ENCODE measurements around the gene KNDC1. TPM values are rescaled to one million over a fixed set of nuclear protein-coding genes. Genes with fewer than 3 reads are reported as not detected.
A peak's percentile ranks its signal among the peaks of the same experiment; 100 is the strongest.
"Not testable (repeated sequence)": the region's sequence is repeated elsewhere in the genome, so short reads cannot be mapped to it uniquely, and the experiment has no call there.

KNDC1 gene
- polyA plus RNA-seq, 6 donors from 2014 or later = 0.04 to 0.08 (median 0.08) TPM; not detected in 3

DNA sequence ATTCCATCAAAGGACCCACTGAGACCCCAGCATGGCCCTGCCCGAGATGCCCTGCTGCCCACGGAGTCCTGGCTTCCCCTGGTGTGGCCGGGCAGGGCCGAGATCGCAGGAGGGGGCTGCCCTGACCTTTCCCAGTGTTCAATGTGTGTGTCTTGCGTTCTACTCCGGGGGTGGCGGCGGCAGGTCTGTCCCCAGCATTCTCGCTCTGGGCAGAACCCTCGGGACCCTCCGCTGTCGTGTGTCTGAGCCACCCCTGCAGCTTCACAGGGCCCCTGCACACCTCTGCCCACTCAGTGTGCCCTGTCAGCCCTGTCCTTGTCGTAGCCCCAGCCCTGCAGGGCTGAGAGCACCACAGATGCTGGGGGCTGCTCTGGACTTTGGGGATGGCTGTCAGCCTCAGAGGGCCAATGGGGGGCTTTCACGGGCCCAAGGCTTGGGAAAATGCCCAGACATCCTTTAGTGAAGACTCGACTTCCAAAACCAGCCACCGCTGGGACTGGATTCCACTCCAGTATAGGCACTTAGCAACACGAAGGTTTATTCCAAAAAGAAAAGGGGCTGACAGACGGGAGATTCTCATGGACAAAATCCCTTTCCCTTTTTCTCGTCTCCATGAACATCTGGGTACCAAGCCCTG lies 30.0 kb upstream of the KNDC1 start:
- H3K36me3 Mint-ChIP-seq = peaks cover 0 to 3% of the 10 kb centered on the region in 2 donors
- no peak overlapping the region for H3K4me3 Mint-ChIP-seq
- DNase-seq = no peak

DNA sequence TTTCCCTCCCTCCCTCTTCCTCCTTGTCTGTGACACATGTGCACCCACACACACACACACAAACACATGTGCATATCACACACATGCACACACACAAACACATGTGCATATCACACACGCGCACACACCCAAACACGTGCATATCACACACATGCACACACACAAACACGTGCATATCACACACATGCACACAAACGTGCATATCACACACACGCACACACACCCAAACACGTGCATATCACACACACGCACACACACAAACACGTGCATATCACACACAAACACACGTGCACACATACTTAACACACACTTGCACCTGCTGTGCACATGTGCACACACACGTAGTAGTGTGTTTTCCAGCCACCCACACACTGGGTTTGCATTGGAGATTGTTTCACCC lies 29.4 kb upstream of the KNDC1 start:
- ATAC-seq (ENCODE audit: low read depth in 2 of 2) (no peak), DNase-seq (no peak)
- Mint-ChIP-seq H3K4me1 (peaks cover 15 to 24% (median 23%) of the 10 kb centered on the region in 3 donors), H3K36me3 (no peaks in the 10 kb centered on the region), H3K27me3 (peaks cover 0 to 15% (median 7%) of the 10 kb centered on the region in 3 donors), H3K9me3 (peaks cover 0 to 2% (median 0%) of the 10 kb centered on the region in 7 donors), H3K27ac (no peak overlapping the region), H3K4me3 (no peak overlapping the region)

More for the DNA sequence above, 30.0 kb upstream of the KNDC1 start:
- no peak for ATAC-seq (ENCODE audit: low read depth in 2 of 2)
- H3K27ac Mint-ChIP-seq = no peak overlapping the region
- H3K27me3 Mint-ChIP-seq = peaks cover 2 to 19% (median 11%) of the 10 kb centered on the region in 3 donors
- H3K4me1 Mint-ChIP-seq = peaks cover 12 to 23% (median 21%) of the 10 kb centered on the region in 3 donors
- peaks cover 0 to 2% (median 0%) of the 10 kb centered on the region in 7 donors for H3K9me3 Mint-ChIP-seq

DNA sequence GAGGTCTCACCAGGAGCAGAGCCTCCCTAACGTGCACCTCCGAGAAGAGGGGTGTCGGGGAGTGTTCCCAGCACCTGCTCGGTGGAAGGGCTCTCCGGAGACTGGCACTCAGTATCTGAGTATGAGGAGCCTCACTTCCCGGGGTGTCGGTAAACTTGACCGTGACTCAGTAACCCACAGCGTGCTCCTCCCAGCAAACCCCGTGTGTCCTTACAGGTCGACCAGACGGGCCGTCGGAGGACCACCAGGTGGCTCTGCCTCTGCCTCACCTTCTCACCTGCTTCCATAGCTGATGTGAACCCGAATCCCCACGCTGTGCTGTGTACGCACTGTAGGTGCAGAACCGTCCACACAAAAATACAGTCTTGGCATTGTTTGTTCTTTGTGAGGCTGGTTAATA lies 29.0 kb upstream of the KNDC1 start:
- no peak for ATAC-seq (ENCODE audit: low read depth in 2 of 2)
- Mint-ChIP-seq H3K36me3 (no peaks in the 10 kb centered on the region), H3K4me3 (no peak overlapping the region), H3K4me1 (peaks cover 15 to 24% (median 23%) of the 10 kb centered on the region in 3 donors), H3K27ac (no peak overlapping the region), H3K27me3 (peaks cover 0 to 10% (median 7%) of the 10 kb centered on the region in 3 donors), H3K9me3 (peaks cover 0 to 2% (median 0%) of the 10 kb centered on the region in 7 donors)
- no peak for DNase-seq

DNA sequence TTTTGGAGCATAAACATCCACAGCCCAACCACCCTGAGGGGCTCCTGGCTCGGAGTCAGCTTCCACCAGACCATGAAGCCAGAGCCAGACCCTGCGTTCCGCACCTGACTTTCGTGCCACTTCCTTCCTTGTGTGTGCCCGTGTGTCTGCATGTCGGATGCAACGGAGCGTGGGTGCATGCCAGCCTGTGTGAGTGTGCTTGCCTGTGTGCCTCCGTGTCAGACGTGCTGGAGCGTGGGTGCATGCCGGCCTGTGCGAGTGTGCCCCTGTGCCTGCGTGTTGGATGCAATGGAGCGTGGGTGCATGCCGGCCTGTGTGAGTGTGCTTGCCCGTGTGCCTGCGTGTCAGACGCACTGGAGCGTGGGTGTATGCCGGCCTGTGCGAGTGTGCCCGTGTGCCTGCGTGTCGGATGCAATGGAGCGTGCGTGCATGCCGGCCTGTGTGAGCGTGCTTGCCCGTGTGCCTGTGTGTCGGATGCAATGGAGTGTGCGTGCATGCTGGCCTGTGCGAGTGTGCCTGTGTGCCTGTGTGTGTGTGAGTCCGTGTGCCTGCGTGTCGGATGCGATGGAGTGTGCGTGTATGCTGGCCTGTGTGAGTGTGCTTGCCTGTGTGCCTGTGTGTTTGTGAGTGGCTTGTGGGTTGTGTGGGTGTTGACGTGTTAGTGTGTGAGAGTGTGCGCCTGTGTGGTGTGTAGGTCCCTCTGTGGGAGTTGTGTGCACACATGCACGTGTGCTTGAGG lies 28.1 kb upstream of the KNDC1 start:
- Mint-ChIP-seq H3K36me3 (no peaks in the 10 kb centered on the region), H3K4me1 (peaks cover 15 to 24% (median 23%) of the 10 kb centered on the region in 3 donors), H3K4me3 (peak overlapping the region in 2 of 8 donors; percentile 63 to 67), H3K9me3 (peaks cover 0 to 2% (median 0%) of the 10 kb centered on the region in 7 donors), H3K27me3 (peaks cover 0 to 7% (median 6%) of the 10 kb centered on the region in 3 donors), H3K27ac (peak overlapping the region in 3 of 6 donors; percentile 7 to 88 (median 80))
- ATAC-seq (ENCODE audit: low read depth in 2 of 2) = peak; percentile 56 to 80
- no peak for DNase-seq

DNA sequence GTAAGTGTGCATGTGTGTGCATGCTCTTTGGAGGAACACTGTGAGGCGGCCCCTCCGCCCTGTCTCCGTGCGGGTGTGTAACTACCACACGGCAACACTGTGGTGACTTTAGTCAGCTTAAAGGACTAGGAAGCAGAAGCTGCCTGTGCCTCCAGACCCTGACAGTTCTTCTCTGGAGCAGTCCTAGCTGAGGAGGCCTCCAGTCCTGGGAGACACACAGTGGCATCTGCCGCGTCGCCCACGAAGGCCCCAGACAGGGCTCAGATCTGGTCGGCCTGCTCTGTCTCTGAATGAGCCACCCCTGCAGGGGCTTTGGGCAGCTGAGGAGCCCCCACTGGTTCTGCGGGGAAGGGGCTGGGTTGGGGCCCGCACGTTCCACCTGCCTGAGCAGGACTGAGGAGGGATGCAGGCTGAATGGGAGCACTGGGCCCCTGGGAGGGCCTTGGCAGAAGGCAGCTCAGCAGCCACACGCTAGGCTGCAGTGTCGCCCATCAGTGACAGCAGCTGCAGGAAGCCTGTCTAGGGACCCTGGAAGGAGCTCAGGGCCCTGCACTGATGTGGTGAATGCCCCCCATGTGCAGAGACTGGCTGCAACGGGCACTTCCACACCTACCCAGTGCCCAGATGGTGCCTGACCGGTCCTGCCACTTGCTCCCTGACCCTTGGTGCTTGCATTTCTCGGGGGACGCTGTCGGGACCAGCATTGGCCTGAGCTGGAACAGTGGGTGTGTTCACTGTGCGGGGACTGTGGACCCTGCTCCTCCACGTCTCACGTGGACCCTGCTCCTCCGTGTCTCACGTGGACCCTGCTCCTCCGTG lies 27.3 kb upstream of the KNDC1 start:
- Mint-ChIP-seq H3K9me3 (peaks cover 0 to 2% (median 0%) of the 10 kb centered on the region in 7 donors), H3K36me3 (no peaks in the 10 kb centered on the region), H3K27me3 (peaks cover 0 to 7% (median 6%) of the 10 kb centered on the region in 3 donors), H3K4me1 (peaks cover 15 to 24% (median 23%) of the 10 kb centered on the region in 3 donors), H3K4me3 (peak overlapping the region in 1 of 8 donors; percentile 44), H3K27ac (peak overlapping the region in 1 of 6 donors; percentile 7)
- ATAC-seq (ENCODE audit: low read depth in 2 of 2) (no peak), DNase-seq (no peak)

DNA sequence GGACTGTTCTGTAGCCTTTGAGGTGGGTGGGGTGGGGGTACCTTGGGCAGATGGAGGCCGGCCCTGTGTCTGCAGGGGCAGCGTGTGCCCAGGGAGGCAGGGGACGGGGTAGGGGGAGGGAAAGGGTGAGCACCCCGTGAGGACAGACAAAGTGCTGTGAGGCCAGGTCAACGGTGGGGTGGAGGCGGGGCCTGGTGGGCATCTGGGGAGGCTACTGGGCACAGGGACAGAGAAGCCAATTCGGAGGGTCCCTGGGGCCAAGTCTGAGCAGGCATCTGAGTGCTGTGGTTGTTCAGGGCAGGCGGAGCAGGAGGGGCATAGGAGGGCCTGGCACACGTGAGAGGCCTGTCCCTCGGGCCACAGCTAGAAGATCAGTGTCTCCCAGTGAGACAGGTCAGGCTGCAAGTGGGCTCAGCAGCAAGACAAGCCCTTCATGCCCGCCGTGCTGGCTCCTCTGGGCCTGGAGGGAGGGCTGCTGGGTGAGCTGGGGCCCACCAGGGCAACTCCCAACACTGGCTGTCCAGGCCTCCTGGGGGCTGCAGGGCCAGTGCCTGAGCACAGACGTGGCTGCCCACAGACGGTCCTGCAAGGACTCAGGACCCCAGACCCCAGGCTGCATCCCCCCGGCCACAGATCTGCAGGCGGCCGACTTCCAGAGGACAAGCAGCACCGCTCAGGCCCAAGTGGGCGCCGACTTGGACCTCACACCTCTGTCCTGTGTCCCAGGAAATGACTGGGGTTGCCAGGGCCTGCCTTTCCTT lies 26.4 kb upstream of the KNDC1 start:
- no peak for DNase-seq
- H3K4me1 Mint-ChIP-seq = peaks cover 15 to 24% (median 23%) of the 10 kb centered on the region in 3 donors
- no peak for ATAC-seq (ENCODE audit: low read depth in 2 of 2)
- H3K4me3 Mint-ChIP-seq = no peak overlapping the region
- H3K9me3 Mint-ChIP-seq = peaks cover 0 to 2% (median 0%) of the 10 kb centered on the region in 7 donors
- H3K27ac Mint-ChIP-seq = peak overlapping the region in 2 of 6 donors; percentile 56 to 87
- H3K27me3 Mint-ChIP-seq = peaks cover 0 to 7% (median 6%) of the 10 kb centered on the region in 3 donors
- no peaks in the 10 kb centered on the region for H3K36me3 Mint-ChIP-seq

DNA sequence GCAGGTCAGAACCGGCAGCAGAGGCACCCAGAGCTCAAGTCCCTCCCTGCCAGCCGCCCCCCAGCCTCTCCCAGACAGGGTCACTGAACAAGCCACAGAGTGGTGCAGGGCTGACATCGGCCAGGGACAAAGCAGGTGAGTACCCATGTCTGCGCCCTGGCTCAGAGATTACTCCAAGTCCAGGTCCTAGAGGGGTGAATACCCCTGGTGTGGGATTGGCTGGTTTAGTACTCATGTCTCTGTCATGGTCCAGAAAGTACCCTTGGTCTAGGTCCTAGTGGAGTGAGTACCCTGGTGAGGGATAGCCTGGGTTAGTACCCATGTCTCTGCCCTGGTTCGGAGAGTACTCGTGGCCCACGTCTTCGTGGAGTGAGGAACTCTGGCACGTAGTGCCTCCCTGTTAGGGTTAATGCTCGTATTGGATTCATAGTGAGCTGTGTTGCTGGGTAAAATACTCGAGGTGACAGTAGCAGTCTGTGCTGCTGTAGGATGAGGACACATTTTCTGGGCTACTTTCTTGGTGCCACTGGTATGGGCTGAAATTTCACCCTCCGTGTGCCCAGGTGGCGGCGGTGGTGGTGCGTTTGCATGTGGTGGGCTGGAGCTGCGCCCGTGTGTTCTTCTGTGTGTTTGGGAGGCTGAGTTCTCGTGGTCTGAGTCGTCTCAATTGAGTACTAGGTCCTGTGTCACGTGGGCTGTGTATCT lies 25.5 kb upstream of the KNDC1 start:
- DNase-seq = no peak
- H3K4me3 Mint-ChIP-seq = peak overlapping the region in 3 of 8 donors; percentile 31 to 65 (median 45)
- H3K27me3 Mint-ChIP-seq = peaks cover 0 to 7% (median 6%) of the 10 kb centered on the region in 3 donors
- peak overlapping the region in 3 of 6 donors; percentile 56 to 87 (median 87) for H3K27ac Mint-ChIP-seq
- H3K36me3 Mint-ChIP-seq = no peaks in the 10 kb centered on the region
- H3K4me1 Mint-ChIP-seq = peaks cover 15 to 24% (median 23%) of the 10 kb centered on the region in 3 donors
- peaks cover 0 to 2% (median 0%) of the 10 kb centered on the region in 7 donors for H3K9me3 Mint-ChIP-seq
- peak in 1 of 2 donors; percentile 6 for ATAC-seq (ENCODE audit: low read depth in 2 of 2)

DNA sequence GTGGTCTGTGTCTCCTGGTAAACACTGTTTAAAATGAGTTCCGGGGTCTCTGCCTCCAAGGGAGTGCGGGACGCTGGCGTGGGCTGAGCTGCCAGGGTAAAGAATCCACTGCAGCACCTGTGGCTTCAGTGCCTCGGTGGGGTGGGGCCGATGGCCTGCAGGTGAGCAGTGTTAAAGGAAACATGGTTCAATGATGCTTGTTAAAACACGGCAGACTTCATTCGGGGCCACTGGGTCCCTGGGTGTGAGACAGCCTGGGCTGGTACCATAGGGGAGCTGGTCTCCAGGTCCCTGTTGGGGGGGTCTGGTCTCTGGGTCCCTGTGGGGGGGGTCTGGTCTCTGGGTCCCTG lies 24.9 kb upstream of the KNDC1 start:
- Mint-ChIP-seq H3K27me3 (peaks cover 0 to 7% (median 6%) of the 10 kb centered on the region in 3 donors), H3K4me1 (peaks cover 15 to 24% (median 23%) of the 10 kb centered on the region in 3 donors), H3K36me3 (no peaks in the 10 kb centered on the region), H3K9me3 (peaks cover 0 to 2% (median 0%) of the 10 kb centered on the region in 7 donors), H3K27ac (peak overlapping the region in 2 of 6 donors; percentile 56 to 87), H3K4me3 (peak overlapping the region in 2 of 8 donors; percentile 31 to 45)
- DNase-seq (no peak), ATAC-seq (ENCODE audit: low read depth in 2 of 2) (peak in 1 of 2 donors; percentile 38)

DNA sequence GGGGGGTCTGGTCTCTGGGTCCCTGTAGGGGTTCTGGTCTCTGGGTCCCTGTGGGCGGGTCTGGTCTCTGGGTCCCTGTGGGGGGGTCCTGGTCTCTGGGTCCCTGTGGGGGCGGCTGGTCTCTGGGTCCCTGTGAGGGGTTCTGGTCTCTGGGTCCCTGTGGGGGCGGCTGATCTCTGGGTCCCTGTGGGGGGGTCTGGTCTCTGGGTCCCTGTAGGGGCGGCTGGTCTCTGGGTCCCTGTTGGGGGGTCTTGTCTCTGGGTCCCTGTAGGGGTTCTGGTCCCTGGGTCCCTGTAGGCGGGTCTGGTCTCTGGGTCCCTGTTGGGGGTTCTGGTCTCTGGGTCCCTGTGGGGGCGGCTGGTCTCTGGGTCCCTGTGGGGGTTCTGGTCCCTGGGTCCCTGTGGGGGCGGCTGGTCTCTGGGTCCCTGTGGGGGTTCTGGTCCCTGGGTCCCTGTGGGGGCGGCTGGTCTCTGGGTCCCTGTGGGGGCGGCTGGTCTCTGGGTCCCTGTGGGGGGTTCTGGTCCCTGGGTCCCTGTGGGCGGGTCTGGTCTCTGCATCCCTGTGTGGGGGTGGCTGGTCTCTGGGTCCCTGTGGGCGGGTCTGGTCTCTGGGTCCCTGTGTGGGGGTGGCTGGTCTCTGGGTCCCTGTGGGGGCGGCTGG lies 22.4 kb upstream of the KNDC1 start:
- peaks cover 3 to 16% (median 7%) of the 10 kb centered on the region in 3 donors for H3K27me3 Mint-ChIP-seq
- H3K4me1 Mint-ChIP-seq = peaks cover 8 to 11% (median 11%) of the 10 kb centered on the region in 3 donors
- not testable (repeated sequence) for ATAC-seq (ENCODE audit: low read depth in 2 of 2); H3K9me3 Mint-ChIP-seq; H3K27ac Mint-ChIP-seq; H3K36me3 Mint-ChIP-seq; DNase-seq; H3K4me3 Mint-ChIP-seq

DNA sequence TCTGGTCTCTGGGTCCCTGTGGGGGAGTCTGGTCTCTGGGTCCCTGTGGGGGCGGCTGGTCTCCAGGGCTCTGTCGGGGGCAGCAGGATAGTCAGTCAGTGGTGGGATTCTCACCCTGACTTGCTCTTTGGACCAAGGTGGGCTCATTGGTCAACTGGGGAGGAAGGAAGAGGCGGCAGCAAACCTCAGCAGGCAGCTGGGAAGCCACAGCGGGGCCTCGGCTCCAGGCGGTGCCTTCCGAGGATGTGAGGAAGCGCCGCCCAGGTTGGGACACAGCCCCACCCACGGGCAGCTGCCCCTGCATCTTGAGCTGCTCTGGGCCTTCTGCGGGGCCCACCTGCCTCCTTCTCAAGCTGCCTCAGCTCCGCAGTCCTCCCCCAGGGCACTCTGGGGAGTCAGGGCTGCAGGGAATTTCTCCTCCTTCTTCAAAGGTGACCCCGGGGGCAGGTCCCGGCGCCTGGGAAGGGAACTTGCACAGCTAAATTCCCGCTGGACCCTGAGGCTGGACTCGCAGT lies 20.4 kb upstream of the KNDC1 start:
- no peak for DNase-seq
- no peak for ATAC-seq (ENCODE audit: low read depth in 2 of 2)
- Mint-ChIP-seq H3K27ac (no peak overlapping the region), H3K27me3 (peaks cover under 1 to 22% (median 16%) of the 10 kb centered on the region in 3 donors), H3K36me3 (no peaks in the 10 kb centered on the region), H3K9me3 (no peaks in the 10 kb centered on the region), H3K4me1 (peaks cover 12 to 20% (median 19%) of the 10 kb centered on the region in 3 donors), H3K4me3 (no peak overlapping the region)

DNA sequence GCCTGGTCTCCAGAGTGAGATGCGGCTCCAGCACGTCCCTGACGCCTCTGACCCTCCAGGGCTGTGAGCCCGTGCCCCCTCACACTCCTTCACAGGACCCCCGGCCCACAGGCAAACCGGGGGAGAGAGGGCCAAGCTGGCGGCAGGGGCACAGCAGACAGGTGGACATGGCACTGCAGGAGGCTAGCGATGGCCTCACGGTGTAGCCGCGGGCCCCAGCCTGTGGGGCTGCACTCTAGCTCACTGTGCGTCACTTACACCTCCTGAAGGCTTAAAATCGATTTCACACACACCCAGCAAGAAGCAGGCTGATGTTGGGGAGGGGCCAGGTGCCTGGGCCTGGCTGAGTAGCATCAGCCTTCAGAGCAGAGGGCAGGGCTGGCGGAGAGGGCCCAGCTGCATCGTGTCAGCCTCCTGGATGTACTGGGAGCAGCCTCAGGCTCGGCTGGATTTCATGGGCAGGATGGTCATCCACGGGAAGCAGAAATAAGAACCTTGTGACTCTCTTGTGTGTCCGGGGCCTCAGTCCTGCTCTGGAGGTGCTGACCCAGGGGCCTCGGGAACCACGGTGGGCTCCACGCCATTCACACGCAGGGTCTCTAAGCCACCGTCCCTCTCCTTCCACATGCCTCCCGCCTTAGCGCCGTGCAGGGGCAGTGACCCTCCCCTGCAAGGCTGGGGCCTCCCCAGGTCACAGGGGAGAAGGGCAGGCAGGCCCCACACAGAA lies 19.4 kb upstream of the KNDC1 start:
- DNase-seq = no peak
- Mint-ChIP-seq H3K4me1 (peaks cover 7 to 14% (median 13%) of the 10 kb centered on the region in 3 donors), H3K27ac (no peak overlapping the region)

More for the DNA sequence above, 19.4 kb upstream of the KNDC1 start:
- Mint-ChIP-seq H3K36me3 (no peaks in the 10 kb centered on the region), H3K27me3 (peaks cover 10 to 26% (median 22%) of the 10 kb centered on the region in 3 donors), H3K9me3 (no peaks in the 10 kb centered on the region), H3K4me3 (no peak overlapping the region)
- ATAC-seq (ENCODE audit: low read depth in 2 of 2) = no peak

All from naive B cell (primary cell).